Uterus (tissue), 2 donors: ENCODE results near the gene CPEB1.
A peak's percentile ranks its signal among the peaks of the same experiment; 100 is the strongest.

Experiments
- POLR2A ChIP-seq, 2 donors: fragments of 450-650 bp; IDR thresholded peaks; one replicate each; pipeline ENCODE4 v1.6.1; 2016; ENCODE audit warnings: antibody characterized with exemption in 2 of 2, mild to moderate bottlenecking in 1 of 2, moderate library complexity in 1 of 2
- TF ChIP-seq, protein P1 (sequence below), 4 experiments: fragments of 200-600 bp in 2 of 4; fragments of 450-650 bp in 2 of 4; sonication (generic) in 2 of 4; IDR thresholded peaks; one replicate each; pipeline ENCODE4 v1.5.1; 2016 to 2019; ENCODE audit warnings: antibody characterized with exemption in 4 of 4, mild to moderate bottlenecking in 2 of 4, moderate library complexity in 1 of 4

DNA sequence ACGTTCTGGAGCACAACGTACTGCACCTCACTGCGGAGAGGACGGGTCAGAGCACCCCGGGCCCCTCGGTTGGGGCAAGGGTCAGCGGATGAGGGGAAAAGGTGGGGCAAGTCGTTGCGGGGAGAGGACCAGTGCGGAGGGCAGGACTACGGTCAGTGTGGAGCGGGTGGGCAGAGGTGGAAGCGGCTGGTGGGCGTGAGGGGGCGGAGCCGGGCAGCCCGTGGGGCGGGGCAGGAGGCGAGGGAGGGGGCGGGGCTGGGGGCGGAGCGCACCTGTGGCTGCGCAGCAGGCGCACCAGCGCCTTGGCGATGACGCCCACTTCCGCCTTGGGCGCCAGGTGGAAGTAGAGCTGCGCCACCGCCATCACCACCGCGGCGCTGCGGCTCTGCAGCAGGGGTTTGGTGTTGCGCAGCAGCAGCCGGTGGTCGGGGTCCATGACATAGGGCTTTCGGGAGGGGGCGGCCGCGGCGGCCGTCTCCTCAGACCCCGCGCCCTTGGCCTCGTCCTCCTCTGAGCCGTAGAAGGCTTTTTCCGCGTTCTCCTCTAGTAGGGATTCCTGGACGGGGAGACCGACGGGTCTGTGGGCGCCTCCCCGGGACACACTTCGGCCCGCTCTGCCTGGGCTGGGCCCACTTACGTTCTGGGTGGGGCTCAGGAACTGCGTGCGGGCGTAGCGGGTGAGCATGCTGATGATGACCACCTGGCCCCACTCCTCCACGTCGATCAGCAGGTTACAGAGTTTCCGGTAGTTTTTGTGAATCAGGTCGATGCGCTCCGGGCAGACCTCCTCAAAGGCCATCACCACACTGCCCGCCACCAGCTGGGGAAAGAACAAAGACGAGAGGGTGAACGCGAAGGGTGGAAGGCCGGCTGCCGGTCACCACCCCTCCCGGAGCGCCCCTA is 33.3 kb upstream of the CPEB1 start:
- TF ChIP-seq, protein P1, sequence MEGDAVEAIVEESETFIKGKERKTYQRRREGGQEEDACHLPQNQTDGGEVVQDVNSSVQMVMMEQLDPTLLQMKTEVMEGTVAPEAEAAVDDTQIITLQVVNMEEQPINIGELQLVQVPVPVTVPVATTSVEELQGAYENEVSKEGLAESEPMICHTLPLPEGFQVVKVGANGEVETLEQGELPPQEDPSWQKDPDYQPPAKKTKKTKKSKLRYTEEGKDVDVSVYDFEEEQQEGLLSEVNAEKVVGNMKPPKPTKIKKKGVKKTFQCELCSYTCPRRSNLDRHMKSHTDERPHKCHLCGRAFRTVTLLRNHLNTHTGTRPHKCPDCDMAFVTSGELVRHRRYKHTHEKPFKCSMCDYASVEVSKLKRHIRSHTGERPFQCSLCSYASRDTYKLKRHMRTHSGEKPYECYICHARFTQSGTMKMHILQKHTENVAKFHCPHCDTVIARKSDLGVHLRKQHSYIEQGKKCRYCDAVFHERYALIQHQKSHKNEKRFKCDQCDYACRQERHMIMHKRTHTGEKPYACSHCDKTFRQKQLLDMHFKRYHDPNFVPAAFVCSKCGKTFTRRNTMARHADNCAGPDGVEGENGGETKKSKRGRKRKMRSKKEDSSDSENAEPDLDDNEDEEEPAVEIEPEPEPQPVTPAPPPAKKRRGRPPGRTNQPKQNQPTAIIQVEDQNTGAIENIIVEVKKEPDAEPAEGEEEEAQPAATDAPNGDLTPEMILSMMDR (IDR thresholded peaks at IDR 0.05), result no peak
- TF ChIP-seq POLR2A (IDR thresholded peaks at IDR 0.05), result peak in 1 of 2 donors; percentile 40
